ENCODE data around the gene FAM217B. TPM values are rescaled to one million over a fixed set of nuclear protein-coding genes. Genes with fewer than 3 reads are reported as not detected.

Gene FAM217B
- total RNA-seq, 1 donor from 2014 or later: 27.6 TPM

DNA sequence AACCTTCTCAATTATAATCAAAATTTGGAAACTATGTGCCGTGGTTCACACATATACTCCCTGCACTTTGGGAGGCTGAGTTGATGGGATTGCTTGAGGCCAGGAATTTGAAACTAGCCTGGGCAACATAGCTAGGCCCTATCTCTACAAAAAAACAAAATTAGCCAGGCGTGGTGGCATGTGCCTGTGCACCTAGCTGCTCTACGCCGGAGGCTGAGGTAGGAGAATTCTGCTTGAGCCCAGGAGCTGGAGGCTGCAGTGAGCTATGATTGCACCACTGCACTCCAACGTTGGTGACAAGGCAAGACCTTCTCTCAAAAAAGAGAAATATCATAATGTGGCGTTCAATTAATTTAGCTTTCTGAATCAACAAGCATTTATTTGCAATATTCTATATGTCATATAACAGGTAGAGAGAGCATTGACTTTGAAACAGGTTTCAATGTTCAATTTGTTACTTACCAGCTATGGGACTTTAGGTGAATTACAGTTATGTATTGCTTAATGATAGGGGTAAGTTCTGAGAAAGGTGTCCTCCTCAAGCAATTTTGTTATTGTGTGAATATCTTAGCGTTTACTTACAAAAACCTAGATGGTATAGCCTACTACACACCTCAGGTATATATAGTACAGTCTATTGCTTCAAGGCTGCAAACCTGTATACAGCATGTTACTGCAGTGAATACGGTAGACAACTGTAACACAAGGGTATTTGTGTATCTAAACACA is 4.6 kb upstream of the FAM217B start:
- TF ChIP-seq, protein P1, sequence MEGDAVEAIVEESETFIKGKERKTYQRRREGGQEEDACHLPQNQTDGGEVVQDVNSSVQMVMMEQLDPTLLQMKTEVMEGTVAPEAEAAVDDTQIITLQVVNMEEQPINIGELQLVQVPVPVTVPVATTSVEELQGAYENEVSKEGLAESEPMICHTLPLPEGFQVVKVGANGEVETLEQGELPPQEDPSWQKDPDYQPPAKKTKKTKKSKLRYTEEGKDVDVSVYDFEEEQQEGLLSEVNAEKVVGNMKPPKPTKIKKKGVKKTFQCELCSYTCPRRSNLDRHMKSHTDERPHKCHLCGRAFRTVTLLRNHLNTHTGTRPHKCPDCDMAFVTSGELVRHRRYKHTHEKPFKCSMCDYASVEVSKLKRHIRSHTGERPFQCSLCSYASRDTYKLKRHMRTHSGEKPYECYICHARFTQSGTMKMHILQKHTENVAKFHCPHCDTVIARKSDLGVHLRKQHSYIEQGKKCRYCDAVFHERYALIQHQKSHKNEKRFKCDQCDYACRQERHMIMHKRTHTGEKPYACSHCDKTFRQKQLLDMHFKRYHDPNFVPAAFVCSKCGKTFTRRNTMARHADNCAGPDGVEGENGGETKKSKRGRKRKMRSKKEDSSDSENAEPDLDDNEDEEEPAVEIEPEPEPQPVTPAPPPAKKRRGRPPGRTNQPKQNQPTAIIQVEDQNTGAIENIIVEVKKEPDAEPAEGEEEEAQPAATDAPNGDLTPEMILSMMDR (conservative IDR thresholded peaks at IDR 0.05): no peak
- Mint-ChIP-seq H3K9me3 (no peaks in the 10 kb centered on the region), H3K36me3 (peaks cover 6% of the 10 kb centered on the region), H3K4me3 (peak overlapping the region; percentile 26), H3K4me1 (ENCODE audit: unreplicated experiment) (peaks cover 27% of the 10 kb centered on the region), H3K27ac (no peak overlapping the region), H3K27me3 (peaks cover 3% of the 10 kb centered on the region)
- no peak for DNase-seq (ENCODE audit: extremely low spot score, unreplicated experiment)

DNA sequence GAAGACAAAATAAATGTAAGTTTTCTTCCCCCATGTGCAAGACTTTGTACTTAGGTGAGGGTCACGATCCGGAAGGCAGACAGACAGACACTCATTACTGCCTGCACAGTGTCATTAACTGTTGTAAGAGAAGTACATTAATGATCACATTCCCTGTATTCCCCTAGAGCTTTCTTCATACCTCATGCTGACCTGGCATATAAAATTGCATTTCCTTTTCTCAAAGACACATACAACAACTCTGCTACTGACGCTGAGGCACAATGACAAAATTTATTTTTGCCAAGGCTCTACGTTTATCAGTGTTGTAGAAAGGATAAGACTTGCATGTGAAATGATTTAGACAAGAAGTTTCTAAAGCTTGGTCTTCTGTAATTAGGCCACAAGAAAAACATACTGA is 3.8 kb upstream of the FAM217B start:
- Mint-ChIP-seq H3K36me3 (peaks cover 6% of the 10 kb centered on the region), H3K4me1 (ENCODE audit: unreplicated experiment) (peaks cover 27% of the 10 kb centered on the region), H3K9me3 (no peaks in the 10 kb centered on the region), H3K4me3 (peak overlapping the region; percentile 26), H3K27me3 (peaks cover 3% of the 10 kb centered on the region), H3K27ac (no peak overlapping the region)
- TF ChIP-seq, protein P1 (conservative IDR thresholded peaks at IDR 0.05): no peak
- no peak for DNase-seq (ENCODE audit: extremely low spot score, unreplicated experiment)

DNA sequence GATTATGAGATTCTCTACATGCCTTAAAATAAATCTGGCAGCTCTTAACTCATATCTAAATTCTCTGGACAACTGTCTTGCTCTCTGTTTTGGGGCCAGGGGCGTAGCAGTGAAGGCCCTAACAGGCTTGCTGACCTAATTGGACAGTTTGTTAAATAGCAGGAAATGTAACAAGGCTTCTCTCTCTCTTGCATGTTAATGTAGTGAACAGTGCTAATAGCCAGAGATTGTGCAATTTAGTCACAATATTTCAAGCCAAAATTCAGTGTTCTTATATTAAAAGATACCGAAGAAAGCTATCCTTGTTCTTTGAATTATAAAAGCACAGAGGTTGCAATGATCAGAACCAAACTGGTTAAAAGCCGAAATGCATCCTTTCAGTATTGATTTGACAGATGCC is 3.0 kb upstream of the FAM217B start:
- no peak for DNase-seq (ENCODE audit: extremely low spot score, unreplicated experiment)
- peaks cover 6% of the 10 kb centered on the region for H3K36me3 Mint-ChIP-seq
- peak overlapping the region; percentile 59 for H3K4me3 Mint-ChIP-seq
- no peaks in the 10 kb centered on the region for H3K9me3 Mint-ChIP-seq
- no peak overlapping the region for H3K27ac Mint-ChIP-seq
- H3K4me1 Mint-ChIP-seq (ENCODE audit: unreplicated experiment): peaks cover 26% of the 10 kb centered on the region
- TF ChIP-seq, protein P1 (conservative IDR thresholded peaks at IDR 0.05): no peak
- peaks cover 3% of the 10 kb centered on the region for H3K27me3 Mint-ChIP-seq

DNA sequence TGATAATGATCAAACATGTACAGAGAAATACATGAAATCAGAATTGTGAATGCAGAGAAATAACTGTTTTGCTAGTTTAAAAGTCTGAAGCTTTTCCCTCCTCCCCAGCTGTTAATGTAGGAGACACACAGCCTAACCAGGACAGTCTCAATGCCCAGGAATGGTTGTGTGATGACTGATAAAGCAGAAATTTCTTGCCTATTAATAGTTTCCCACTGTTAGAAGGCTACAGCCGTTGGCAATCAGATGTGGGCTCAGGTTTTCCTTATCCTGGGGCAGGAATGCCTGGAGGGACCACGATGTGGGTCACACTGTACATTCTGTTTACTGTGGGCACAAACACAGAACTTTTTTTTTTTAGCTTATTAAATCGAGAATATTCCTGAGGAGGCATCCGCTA is 2.0 kb upstream of the FAM217B start:
- H3K4me3 Mint-ChIP-seq: peak overlapping the region; percentile 88
- DNase-seq (ENCODE audit: extremely low spot score, unreplicated experiment): no peak
- peaks cover 29% of the 10 kb centered on the region for H3K4me1 Mint-ChIP-seq (ENCODE audit: unreplicated experiment)
- peaks cover 6% of the 10 kb centered on the region for H3K36me3 Mint-ChIP-seq
- no peaks in the 10 kb centered on the region for H3K9me3 Mint-ChIP-seq
- TF ChIP-seq, protein P1 (conservative IDR thresholded peaks at IDR 0.05): no peak
- peak overlapping the region; percentile 80 for H3K27ac Mint-ChIP-seq
- H3K27me3 Mint-ChIP-seq: peaks cover 3% of the 10 kb centered on the region

DNA sequence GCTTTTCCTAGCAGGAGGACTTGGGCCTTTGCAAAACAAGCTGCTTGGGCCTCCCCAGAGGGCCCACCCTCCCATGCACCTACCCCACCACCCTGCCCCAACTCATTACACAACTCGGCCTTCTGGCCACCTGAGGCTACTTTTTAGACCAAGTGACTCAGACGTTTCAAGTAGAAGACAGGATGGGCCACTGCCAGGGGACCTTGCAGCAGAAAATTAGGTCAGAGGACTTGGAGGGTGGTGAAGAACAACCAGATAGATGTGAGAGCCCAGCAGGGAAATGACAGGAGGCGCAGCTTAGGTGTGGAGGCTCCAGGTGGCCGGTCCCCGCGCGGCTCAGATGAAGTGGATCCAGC is 1.5 kb upstream of the FAM217B start:
- Mint-ChIP-seq H3K9me3 (no peaks in the 10 kb centered on the region), H3K36me3 (peaks cover 6% of the 10 kb centered on the region), H3K27me3 (peaks cover 3% of the 10 kb centered on the region), H3K4me1 (ENCODE audit: unreplicated experiment) (peaks cover 29% of the 10 kb centered on the region), H3K4me3 (peak overlapping the region; percentile 88), H3K27ac (peak overlapping the region; percentile 80)
- DNase-seq (ENCODE audit: extremely low spot score, unreplicated experiment): no peak
- TF ChIP-seq, protein P1 (conservative IDR thresholded peaks at IDR 0.05): no peak

Data from type B pancreatic cell (in vitro differentiated cells).